ENCODE results near the gene KCNMA1.

- TF ChIP-seq REST (IDR thresholded peaks at IDR 0.05; ENCODE audit: borderline replicate concordance) = no peak
- TF ChIP-seq TAF1 (IDR thresholded peaks at IDR 0.05; ENCODE audit: low read depth) = no peak
- TF ChIP-seq SMC3 (conservative IDR thresholded peaks at IDR 0.05; ENCODE audit: poor library complexity) = no peak
- no peak for TF ChIP-seq CTCF (IDR thresholded peaks at IDR 0.05; ENCODE audit: poor library complexity, severe bottlenecking)
- TF ChIP-seq EZH2 (IDR thresholded peaks at IDR 0.05; ENCODE audit: borderline replicate concordance, insufficient read depth, low read length, poor library complexity, severe bottlenecking) = no peak
- no peak for TF ChIP-seq EP300 (conservative IDR thresholded peaks at IDR 0.05; ENCODE audit: poor library complexity, severe bottlenecking)
- TF ChIP-seq RAD21 (conservative IDR thresholded peaks at IDR 0.05) = no peak
- no peak for TF ChIP-seq POLR2AphosphoS5 (IDR thresholded peaks at IDR 0.05)
- TF ChIP-seq MXI1 (conservative IDR thresholded peaks at IDR 0.05; ENCODE audit: poor library complexity, severe bottlenecking) = no peak
Observed at GRCh38 chr10:77498210-77498609, 139.4 kb downstream of the KCNMA1 start.

All from neural cell (in vitro differentiated cells).